Liver (tissue), 3 donors: Measurements from ENCODE around the gene NSD1.

ENCODE experiments used
- EGR1 ChIP-seq, 2 donors: IDR thresholded peaks; 2 replicates each; pipeline ENCODE4 v1.6.1; 2016 to 2018; ENCODE audit warnings: antibody characterized with exemption in 2 of 2, low read depth in 2 of 2
- JUND ChIP-seq, 2 donors: IDR thresholded peaks; 2 replicates each; pipeline ENCODE4 v1.6.1; 2016; ENCODE audit warnings: antibody characterized with exemption in 2 of 2
- RAD21 ChIP-seq, 2 donors: IDR thresholded peaks; 2 replicates each; pipeline ENCODE4 v1.6.1; 2016; ENCODE audit warnings: antibody characterized with exemption in 2 of 2, mild to moderate bottlenecking in 2 of 2
- YY1 ChIP-seq: IDR thresholded peaks from 2 replicates; pipeline ENCODE4 v1.6.1; 2016; ENCODE audit warnings: antibody characterized with exemption, mild to moderate bottlenecking
- TF ChIP-seq, protein P1 (sequence below): fragments of 150-350 bp; IDR thresholded peaks from 2 replicates; pipeline ENCODE4 v1.5.1; 2017; ENCODE audit warnings: improper control_type of control experiment, low read depth, low read length; ENCODE audit not compliant: missing input control
- TF ChIP-seq, protein P2 (sequence below): IDR thresholded peaks from 2 replicates; pipeline ENCODE4 v1.6.1; 2016; ENCODE audit warnings: antibody characterized with exemption
- donor health status: healthy.
- donor health status: healthy.

DNA sequence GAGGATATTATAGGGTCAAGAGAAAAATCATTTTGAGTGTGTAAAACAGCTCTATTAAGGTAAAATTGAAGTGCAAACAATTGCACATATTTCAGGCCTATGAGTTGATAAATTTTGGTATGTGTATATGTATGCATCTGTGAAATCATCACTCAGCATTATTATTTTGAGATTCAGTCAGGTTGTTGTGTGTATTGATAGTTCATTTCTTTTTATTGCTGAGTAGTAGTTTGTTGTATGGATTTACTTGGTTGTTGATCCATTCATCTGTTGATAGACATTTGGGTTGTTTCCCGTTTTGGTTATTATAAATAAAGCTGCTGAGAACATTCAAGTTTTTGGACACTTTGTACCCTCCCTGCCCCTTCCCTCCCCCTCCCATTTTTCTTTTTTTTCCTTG lies 119.7 kb downstream of the NSD1 start:
- TF ChIP-seq, protein P1, sequence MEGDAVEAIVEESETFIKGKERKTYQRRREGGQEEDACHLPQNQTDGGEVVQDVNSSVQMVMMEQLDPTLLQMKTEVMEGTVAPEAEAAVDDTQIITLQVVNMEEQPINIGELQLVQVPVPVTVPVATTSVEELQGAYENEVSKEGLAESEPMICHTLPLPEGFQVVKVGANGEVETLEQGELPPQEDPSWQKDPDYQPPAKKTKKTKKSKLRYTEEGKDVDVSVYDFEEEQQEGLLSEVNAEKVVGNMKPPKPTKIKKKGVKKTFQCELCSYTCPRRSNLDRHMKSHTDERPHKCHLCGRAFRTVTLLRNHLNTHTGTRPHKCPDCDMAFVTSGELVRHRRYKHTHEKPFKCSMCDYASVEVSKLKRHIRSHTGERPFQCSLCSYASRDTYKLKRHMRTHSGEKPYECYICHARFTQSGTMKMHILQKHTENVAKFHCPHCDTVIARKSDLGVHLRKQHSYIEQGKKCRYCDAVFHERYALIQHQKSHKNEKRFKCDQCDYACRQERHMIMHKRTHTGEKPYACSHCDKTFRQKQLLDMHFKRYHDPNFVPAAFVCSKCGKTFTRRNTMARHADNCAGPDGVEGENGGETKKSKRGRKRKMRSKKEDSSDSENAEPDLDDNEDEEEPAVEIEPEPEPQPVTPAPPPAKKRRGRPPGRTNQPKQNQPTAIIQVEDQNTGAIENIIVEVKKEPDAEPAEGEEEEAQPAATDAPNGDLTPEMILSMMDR, result no peak
- TF ChIP-seq JUND (IDR thresholded peaks at IDR 0.05), result no peak
- TF ChIP-seq, protein P2, sequence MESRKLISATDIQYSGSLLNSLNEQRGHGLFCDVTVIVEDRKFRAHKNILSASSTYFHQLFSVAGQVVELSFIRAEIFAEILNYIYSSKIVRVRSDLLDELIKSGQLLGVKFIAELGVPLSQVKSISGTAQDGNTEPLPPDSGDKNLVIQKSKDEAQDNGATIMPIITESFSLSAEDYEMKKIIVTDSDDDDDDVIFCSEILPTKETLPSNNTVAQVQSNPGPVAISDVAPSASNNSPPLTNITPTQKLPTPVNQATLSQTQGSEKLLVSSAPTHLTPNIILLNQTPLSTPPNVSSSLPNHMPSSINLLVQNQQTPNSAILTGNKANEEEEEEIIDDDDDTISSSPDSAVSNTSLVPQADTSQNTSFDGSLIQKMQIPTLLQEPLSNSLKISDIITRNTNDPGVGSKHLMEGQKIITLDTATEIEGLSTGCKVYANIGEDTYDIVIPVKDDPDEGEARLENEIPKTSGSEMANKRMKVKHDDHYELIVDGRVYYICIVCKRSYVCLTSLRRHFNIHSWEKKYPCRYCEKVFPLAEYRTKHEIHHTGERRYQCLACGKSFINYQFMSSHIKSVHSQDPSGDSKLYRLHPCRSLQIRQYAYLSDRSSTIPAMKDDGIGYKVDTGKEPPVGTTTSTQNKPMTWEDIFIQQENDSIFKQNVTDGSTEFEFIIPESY, result no peak
- no peak for TF ChIP-seq YY1
- no peak for TF ChIP-seq EGR1 (IDR thresholded peaks at IDR 0.05; ENCODE audit: low read depth in 2 of 2)
- TF ChIP-seq RAD21 (IDR thresholded peaks at IDR 0.05), result no peak
